Measurements from ENCODE around the gene FBN2. TPM values are rescaled to one million over a fixed set of nuclear protein-coding genes. Genes with fewer than 3 reads are reported as not detected.

The FBN2 gene
- polyA plus RNA-seq, 1 experiment: 157 TPM

DNA sequence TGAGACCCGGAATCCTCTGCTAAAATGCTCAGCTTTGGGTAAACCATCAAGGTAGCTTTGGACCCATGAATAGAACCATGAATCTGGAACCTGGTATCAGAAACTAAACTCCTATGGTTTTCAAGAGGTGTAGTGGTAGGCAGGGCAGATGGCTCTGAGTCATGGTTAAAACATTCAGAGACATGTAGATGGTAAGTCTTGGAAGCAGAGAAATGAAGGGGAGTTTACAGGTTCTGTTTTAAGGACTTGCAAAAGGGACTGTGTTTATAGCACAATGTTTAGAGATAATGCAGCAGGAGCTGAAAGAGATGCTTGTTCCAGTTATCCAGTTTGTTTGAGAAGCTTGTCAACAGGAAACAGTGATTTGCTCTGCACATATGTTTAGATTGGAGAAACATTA lies 36.0 kb upstream of the FBN2 start:
- Histone ChIP-seq H3K4me3 (ENCODE audit: low read depth, low read length) (no peak overlapping the region), H3K36me3 (ENCODE audit: control insufficient read depth, insufficient read depth, low read length) (no peaks in the 10 kb centered on the region), H3K27me3 (ENCODE audit: control insufficient read depth, insufficient read depth, low read length) (no peaks in the 10 kb centered on the region)
- ChIA-PET POLR2A (no interaction called here), CTCF (no interaction called here)
- DNase-seq (ENCODE audit: low read depth): no peak
- TF ChIP-seq, protein P1, sequence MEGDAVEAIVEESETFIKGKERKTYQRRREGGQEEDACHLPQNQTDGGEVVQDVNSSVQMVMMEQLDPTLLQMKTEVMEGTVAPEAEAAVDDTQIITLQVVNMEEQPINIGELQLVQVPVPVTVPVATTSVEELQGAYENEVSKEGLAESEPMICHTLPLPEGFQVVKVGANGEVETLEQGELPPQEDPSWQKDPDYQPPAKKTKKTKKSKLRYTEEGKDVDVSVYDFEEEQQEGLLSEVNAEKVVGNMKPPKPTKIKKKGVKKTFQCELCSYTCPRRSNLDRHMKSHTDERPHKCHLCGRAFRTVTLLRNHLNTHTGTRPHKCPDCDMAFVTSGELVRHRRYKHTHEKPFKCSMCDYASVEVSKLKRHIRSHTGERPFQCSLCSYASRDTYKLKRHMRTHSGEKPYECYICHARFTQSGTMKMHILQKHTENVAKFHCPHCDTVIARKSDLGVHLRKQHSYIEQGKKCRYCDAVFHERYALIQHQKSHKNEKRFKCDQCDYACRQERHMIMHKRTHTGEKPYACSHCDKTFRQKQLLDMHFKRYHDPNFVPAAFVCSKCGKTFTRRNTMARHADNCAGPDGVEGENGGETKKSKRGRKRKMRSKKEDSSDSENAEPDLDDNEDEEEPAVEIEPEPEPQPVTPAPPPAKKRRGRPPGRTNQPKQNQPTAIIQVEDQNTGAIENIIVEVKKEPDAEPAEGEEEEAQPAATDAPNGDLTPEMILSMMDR (IDR thresholded peaks at IDR 0.05; ENCODE audit: insufficient read depth, low read depth, low read length): no peak

- TF ChIP-seq, protein P1 (IDR thresholded peaks at IDR 0.05; ENCODE audit: insufficient read depth, low read depth, low read length): no peak
- Histone ChIP-seq H3K27me3 (ENCODE audit: control insufficient read depth, insufficient read depth, low read length) (no peaks in the 10 kb centered on the region), H3K4me3 (ENCODE audit: low read depth, low read length) (no peak overlapping the region), H3K36me3 (ENCODE audit: control insufficient read depth, insufficient read depth, low read length) (no peaks in the 10 kb centered on the region)
- CTCF ChIA-PET: no interaction called here
- DNase-seq (ENCODE audit: low read depth): no peak
- POLR2A ChIA-PET: no interaction called here
These were observed 34.9 kb upstream of the FBN2 start for GRCh38 chr5:128572930-128573319.

DNA sequence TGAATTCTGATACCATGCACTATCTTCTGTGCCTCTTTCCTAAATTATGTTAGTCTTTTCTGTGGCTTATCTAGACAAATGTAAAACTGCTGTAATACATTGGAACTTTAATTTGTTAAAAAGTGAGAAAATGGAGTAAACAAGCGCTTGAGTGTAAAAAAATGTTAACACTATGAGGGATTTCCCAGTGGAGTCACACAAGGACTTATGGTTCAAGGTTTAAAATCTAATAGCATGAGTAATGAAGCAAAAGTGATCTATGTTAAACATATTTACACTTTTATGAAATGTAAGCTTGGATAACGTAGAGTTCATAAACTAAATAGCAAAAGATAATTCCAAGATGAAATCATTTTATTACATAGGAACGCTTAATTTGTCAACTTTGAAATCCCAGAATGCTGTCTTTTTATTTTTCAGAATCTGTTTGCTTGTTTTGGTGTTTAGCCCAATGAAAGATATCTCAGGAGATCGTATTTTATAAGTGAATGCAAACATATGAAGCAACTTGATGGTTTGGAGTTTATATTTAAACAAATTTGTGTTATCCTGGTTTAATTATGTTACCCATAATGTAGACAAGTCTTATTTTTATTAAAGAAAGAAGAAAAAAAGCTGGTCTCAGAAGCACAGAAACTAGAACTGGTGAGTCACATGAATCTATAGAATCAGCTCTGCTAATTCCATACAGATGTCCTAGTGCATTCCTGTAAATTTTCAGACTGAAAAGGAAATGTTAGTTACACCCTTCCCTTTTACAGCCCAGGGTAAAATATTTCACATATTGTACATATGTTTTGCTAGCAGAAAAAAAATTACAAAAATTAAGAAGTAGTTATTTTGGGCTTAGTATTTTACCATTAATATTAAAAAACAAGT lies 34.2 kb upstream of the FBN2 start:
- no peaks in the 10 kb centered on the region for H3K27me3 ChIP-seq (ENCODE audit: control insufficient read depth, insufficient read depth, low read length)
- TF ChIP-seq, protein P1 (IDR thresholded peaks at IDR 0.05; ENCODE audit: insufficient read depth, low read depth, low read length): no peak
- ChIA-PET CTCF (interaction anchor here (1.8 kb wide), 1 partner anchor 9 kb away, joined by 5 read pairs; no protein-coding TSS in a partner anchor), POLR2A (no interaction called here)
- no peaks in the 10 kb centered on the region for H3K36me3 ChIP-seq (ENCODE audit: control insufficient read depth, insufficient read depth, low read length)
- DNase-seq (ENCODE audit: low read depth): no peak
- H3K4me3 ChIP-seq (ENCODE audit: low read depth, low read length): no peak overlapping the region

DNA sequence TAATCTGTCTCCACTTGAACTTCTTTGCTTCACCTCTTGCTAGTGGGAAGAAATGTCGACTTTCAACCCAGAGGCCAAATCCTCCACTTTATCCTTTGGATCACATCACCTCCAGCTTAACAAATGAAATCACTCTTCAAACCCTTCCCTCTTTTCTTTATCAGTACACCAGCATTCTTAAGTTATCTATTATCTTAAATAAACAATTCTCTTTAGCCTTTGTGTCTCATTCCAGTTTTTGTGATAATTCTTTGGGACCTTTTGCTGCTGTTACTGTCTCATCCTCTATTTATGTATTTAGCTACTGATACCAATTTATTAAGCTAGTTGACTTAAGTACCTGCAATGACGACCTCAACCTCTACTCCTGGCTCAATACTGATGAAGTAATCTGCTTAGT lies 28.1 kb upstream of the FBN2 start:
- Histone ChIP-seq H3K36me3 (ENCODE audit: control insufficient read depth, insufficient read depth, low read length) (no peaks in the 10 kb centered on the region), H3K4me3 (ENCODE audit: low read depth, low read length) (no peak overlapping the region), H3K27me3 (ENCODE audit: control insufficient read depth, insufficient read depth, low read length) (no peaks in the 10 kb centered on the region)
- ChIA-PET CTCF (no interaction called here), POLR2A (no interaction called here)
- no peak for DNase-seq (ENCODE audit: low read depth)
- TF ChIP-seq, protein P1 (IDR thresholded peaks at IDR 0.05; ENCODE audit: insufficient read depth, low read depth, low read length): no peak

- Histone ChIP-seq H3K4me3 (ENCODE audit: low read depth, low read length) (no peak overlapping the region), H3K36me3 (ENCODE audit: control insufficient read depth, insufficient read depth, low read length) (no peaks in the 10 kb centered on the region), H3K27me3 (ENCODE audit: control insufficient read depth, insufficient read depth, low read length) (no peaks in the 10 kb centered on the region)
- CTCF ChIA-PET: no interaction called here
- POLR2A ChIA-PET: no interaction called here
- no peak for DNase-seq (ENCODE audit: low read depth)
- TF ChIP-seq, protein P1 (IDR thresholded peaks at IDR 0.05; ENCODE audit: insufficient read depth, low read depth, low read length): no peak
These were observed 21.6 kb upstream of the FBN2 start for GRCh38 chr5:128559300-128560297.
